A673 (cell line): ENCODE data around the gene TMTC4. TPM values are rescaled to one million over a fixed set of nuclear protein-coding genes. Genes with fewer than 3 reads are reported as not detected.

Experiments used
- BruUV-seq: library from RNA; stranded (reverse); fragments of 400-500 nt; replicated peaks from 2 replicates; lab custom pipeline; 2021; lab: Mats Ljungman, UMichigan
- CTCF ChIA-PET: fragments of 300-600 bp; sonication (Branson Sonifier 250); formaldehyde crosslinking; loops from one replicate; lab custom pipeline; 2022; ENCODE audit warnings: antibody characterized with exemption; lab: Charles Lee
- POLR2A ChIA-PET: fragments of 300-600 bp; sonication (Branson Sonifier 250); formaldehyde crosslinking; loops from one replicate; lab custom pipeline; 2022; ENCODE audit warnings: antibody characterized with exemption; ENCODE audit not compliant: low non-redundant PET; lab: Charles Lee
- DNase-seq: peaks from one replicate; pipeline ENCODE4 v3.0.0-alpha.2; 2015; ENCODE audit warnings: low spot score
- H3K27ac ChIP-seq: fragments of 200-600 bp; sonication (generic); 2 replicates; pipeline ENCODE4 v1.5.1; 2016; ENCODE audit warnings: mixed run types, low read depth, mild to moderate bottlenecking, mixed read lengths, antibody characterized with exemption, low read length; ENCODE audit not compliant: poor library complexity, severe bottlenecking
- H3K27me3 ChIP-seq: fragments of 200-600 bp; sonication (generic); replicated peaks from 2 replicates; pipeline ENCODE4 v1.6.1; 2017; ENCODE audit warnings: mixed run types, low read depth, mild to moderate bottlenecking, mixed read lengths, antibody characterized with exemption, low read length; ENCODE audit not compliant: insufficient read depth, poor library complexity
- H3K36me3 ChIP-seq: fragments of 200-600 bp; sonication (generic); 2 replicates; pipeline ENCODE4 v1.6.1; 2016; ENCODE audit warnings: mixed run types, mild to moderate bottlenecking, mixed read lengths, antibody characterized with exemption, low read length; ENCODE audit not compliant: insufficient read depth, poor library complexity, severe bottlenecking
- H3K4me1 ChIP-seq: fragments of 200-600 bp; sonication (generic); 2 replicates; pipeline ENCODE4 v1.6.1; 2017; ENCODE audit warnings: mixed run types, mild to moderate bottlenecking, mixed read lengths, antibody characterized with exemption, low read length; ENCODE audit not compliant: insufficient read depth, poor library complexity, severe bottlenecking
- H3K4me3 ChIP-seq: fragments of 200-600 bp; sonication (generic); 2 replicates; pipeline ENCODE4 v1.5.1; 2016; ENCODE audit warnings: low read depth, mixed run types, mild to moderate bottlenecking, mixed read lengths, low read length; ENCODE audit not compliant: poor library complexity, severe bottlenecking
- H3K9me3 ChIP-seq: fragments of 200-600 bp; sonication (generic); 2 replicates; pipeline ENCODE4 v1.6.1; 2016; ENCODE audit warnings: mixed run types, low read depth, mild to moderate bottlenecking, mixed read lengths, antibody characterized with exemption, low read length; ENCODE audit not compliant: poor library complexity, severe bottlenecking
- CTCF ChIP-seq: fragments of 300-800, 200-600 bp; sonication (generic); conservative IDR thresholded peaks from 2 replicates; pipeline ENCODE4 v1.5.1; 2017; ENCODE audit warnings: low read depth, mild to moderate bottlenecking, antibody characterized with exemption, low read length, moderate library complexity, mixed read lengths
- EZH2 ChIP-seq: fragments of 200-600 bp; sonication (generic); IDR thresholded peaks from 2 replicates; pipeline ENCODE4 v1.6.1; 2017; ENCODE audit warnings: borderline replicate concordance, low read depth, mild to moderate bottlenecking, mixed read lengths, antibody characterized with exemption, low read length; ENCODE audit not compliant: poor library complexity, severe bottlenecking
- intact Hi-C: fragments of 100-400 bp; cut with micrococcal nuclease; formaldehyde crosslinking; loops from one replicate; pipeline ENCODE4 v1.10.0; 2022; ENCODE audit not compliant: unreplicated experiment
- total RNA-seq: library from RNA; stranded (reverse); gene quantifications from 2 replicates; pipeline ENCODE4 v1.2.3, GENCODE V29; 2021

The TMTC4 gene
- total RNA-seq, 1 experiment from 2014 or later, result 21.3 TPM

- no peaks in the 10 kb centered on the region for H3K9me3 ChIP-seq
- no peak overlapping the region for H3K27ac ChIP-seq
- intact Hi-C loops, result no loop called here
- ChIA-PET CTCF (interaction anchor here (0.6 kb wide), 1 partner anchor 98 kb away, joined by 5 read pairs; no protein-coding TSS in a partner anchor), POLR2A (no interaction called here)
- H3K4me3 ChIP-seq, result no peak overlapping the region
- no peaks in the 10 kb centered on the region for H3K27me3 ChIP-seq
- no peak for TF ChIP-seq CTCF
- TF ChIP-seq EZH2, result no peak
- BruUV-seq, result no TSS peak
- no peak for DNase-seq
- H3K36me3 ChIP-seq, result peaks cover 60% of the 10 kb centered on the region
- H3K4me1 ChIP-seq, result peaks cover 13% of the 10 kb centered on the region
Measured at GRCh38 chr13:100664171-100664900, 10.3 kb downstream of the TMTC4 start.

GRCh38 chr13:100662468-100663211 lies 12.0 kb downstream of the TMTC4 start:
- no TSS peak for BruUV-seq
- intact Hi-C loops, result no loop called here
- POLR2A ChIA-PET, result no interaction called here
- CTCF ChIA-PET, result no interaction called here
- peaks cover 13% of the 10 kb centered on the region for H3K4me1 ChIP-seq
- no peaks in the 10 kb centered on the region for H3K27me3 ChIP-seq
- DNase-seq, result no peak
- H3K27ac ChIP-seq, result no peak overlapping the region
- TF ChIP-seq EZH2, result no peak
- TF ChIP-seq CTCF, result no peak
- no peaks in the 10 kb centered on the region for H3K9me3 ChIP-seq
- no peak overlapping the region for H3K4me3 ChIP-seq
- peaks cover 56% of the 10 kb centered on the region for H3K36me3 ChIP-seq

GRCh38 chr13:100660761-100661160 lies 13.8 kb downstream of the TMTC4 start:
- TF ChIP-seq CTCF (no peak), EZH2 (no peak)
- Histone ChIP-seq H3K4me1 (peaks cover 2% of the 10 kb centered on the region), H3K9me3 (no peaks in the 10 kb centered on the region), H3K4me3 (no peak overlapping the region), H3K27me3 (no peaks in the 10 kb centered on the region), H3K36me3 (peaks cover 55% of the 10 kb centered on the region), H3K27ac (no peak overlapping the region)
- no TSS peak for BruUV-seq
- DNase-seq, result no peak
- ChIA-PET CTCF (no interaction called here), POLR2A (no interaction called here)
- intact Hi-C loops, result no loop called here
